Caki2 (cell line): ENCODE results near the gene RNF123. TPM values are rescaled to one million over a fixed set of nuclear protein-coding genes. Genes with fewer than 3 reads are reported as not detected.
"Not testable (repeated sequence)": the region's sequence is repeated elsewhere in the genome, so short reads cannot be mapped to it uniquely, and the experiment has no call there.

Experiments used
- DNase-seq: peaks from one replicate; pipeline ENCODE4 v3.0.0-alpha.2; 2015; ENCODE audit warnings: low read depth
- in situ Hi-C: cut with HindIII; loops from 2 replicates; pipeline ENCODE4 v1.10.0; 2016; ENCODE audit warnings: low sequenced_read_pairs, low pct_unique_long_range_greater_than_20kb, mixed read lengths
- total RNA-seq: library from RNA; depleted of rRNA; stranded (reverse); fragments of >200 nt; shearing (Covaris generic); gene quantifications from 2 replicates; pipeline ENCODE4 v1.2.3, GENCODE V29; 2014; ENCODE audit warnings: low replicate concordance

RNF123 gene
- total RNA-seq, 1 experiment from 2014 or later, result 14.6 TPM

GRCh38 chr3:49723628-49724551 lies 34.5 kb downstream of the RNF123 start, which contains the start of gene GMPPB:
Gene GMPPB (minus strand): TSS chr3:49723951. CDS start chr3:49723726, 225 bp downstream.
- peak; percentile 89 for DNase-seq
- in situ Hi-C loops, result no loop called here

- no peak for DNase-seq
- in situ Hi-C loops, result no loop called here
Observed at GRCh38 chr3:49724586-49724985, 35.2 kb downstream of the RNF123 start.

GRCh38 chr3:49725906-49726681 lies 36.7 kb downstream of the RNF123 start:
- in situ Hi-C loops, result no loop called here
- DNase-seq, result no peak

- DNase-seq, result no peak
- in situ Hi-C loops, result no loop called here
Observed at GRCh38 chr3:49727154-49727923, 38.0 kb downstream of the RNF123 start.

GRCh38 chr3:49727924-49728361 lies 38.6 kb downstream of the RNF123 start:
- in situ Hi-C loops, result no loop called here
- no peak for DNase-seq

GRCh38 chr3:49729966-49730609 lies 40.7 kb downstream of the RNF123 start:
- in situ Hi-C loops, result no loop called here
- DNase-seq, result no peak

GRCh38 chr3:49732597-49732996 lies 43.2 kb downstream of the RNF123 start:
- no peak for DNase-seq
- in situ Hi-C loops, result no loop called here

GRCh38 chr3:49733551-49733950 lies 44.2 kb downstream of the RNF123 start:
- in situ Hi-C loops, result no loop called here
- no peak for DNase-seq

- no peak for DNase-seq
- in situ Hi-C loops, result no loop called here
Observed at GRCh38 chr3:49734752-49735151, 45.4 kb downstream of the RNF123 start.

GRCh38 chr3:49738067-49738713 lies 48.8 kb downstream of the RNF123 start:
- in situ Hi-C loops, result no loop called here

GRCh38 chr3:49740427-49740826 lies 51.1 kb downstream of the RNF123 start:
- in situ Hi-C loops, result no loop called here
- no peak for DNase-seq

More at GRCh38 chr3:49738067-49738713, 48.8 kb downstream of the RNF123 start:
- no peak for DNase-seq

GRCh38 chr3:49745986-49746385 lies 56.6 kb downstream of the RNF123 start:
- DNase-seq, result no peak
- in situ Hi-C loops, result no loop called here

GRCh38 chr3:49747792-49748480 lies 58.6 kb downstream of the RNF123 start:
- in situ Hi-C loops, result no loop called here
- DNase-seq, result peak; percentile 54

GRCh38 chr3:49748874-49749273 lies 59.5 kb downstream of the RNF123 start:
- DNase-seq, in situ Hi-C loops: not testable (repeated sequence)

- no peak for DNase-seq
- in situ Hi-C loops, result no loop called here
Observed at GRCh38 chr3:49750056-49750455, 60.7 kb downstream of the RNF123 start.

GRCh38 chr3:49751501-49751900 lies 62.1 kb downstream of the RNF123 start:
- in situ Hi-C loops, result no loop called here
- DNase-seq, result no peak

- DNase-seq, result no peak
- in situ Hi-C loops, result no loop called here
Observed at GRCh38 chr3:49754536-49754935, 65.2 kb downstream of the RNF123 start.
